GM19023 (cell line): Measurements from ENCODE around the gene CIC.

Source experiments
- ATAC-seq: cut with Tn5 transposase; IDR thresholded peaks from one replicate; pipeline ENCODE4 v1.9.1; 2021; ENCODE audit warnings: mild to moderate bottlenecking, moderate library complexity; ENCODE audit not compliant: unreplicated experiment

CIC gene

GRCh38 chr19:42275103-42275502, 6.1 kb downstream of the CIC start:
- ATAC-seq: no peak

- no peak for ATAC-seq
These were observed 6.5 kb downstream of the CIC start for GRCh38 chr19:42275517-42275916.

GRCh38 chr19:42276284-42276683, 7.2 kb downstream of the CIC start:
- no peak for ATAC-seq

- no peak for ATAC-seq
These were observed 7.8 kb downstream of the CIC start for GRCh38 chr19:42276821-42277220.

GRCh38 chr19:42277821-42278451, 8.9 kb downstream of the CIC start:
- ATAC-seq: no peak

- ATAC-seq: no peak
These were observed 9.6 kb downstream of the CIC start for GRCh38 chr19:42278452-42279154.

GRCh38 chr19:42279155-42279901, 10.3 kb downstream of the CIC start:
- ATAC-seq: no peak

GRCh38 chr19:42279902-42280814, 11.1 kb downstream of the CIC start:
- ATAC-seq: peak; percentile 41

- ATAC-seq: no peak
These were observed 11.7 kb downstream of the CIC start for GRCh38 chr19:42280815-42281145.

GRCh38 chr19:42281146-42281826, 12.2 kb downstream of the CIC start:
- no peak for ATAC-seq

- no peak for ATAC-seq
These were observed 13.0 kb downstream of the CIC start for GRCh38 chr19:42281827-42282762.

GRCh38 chr19:42282819-42283187, 13.8 kb downstream of the CIC start:
- no peak for ATAC-seq

GRCh38 chr19:42283188-42284065, 14.4 kb downstream of the CIC start:
- ATAC-seq: peak; percentile 49

- peak; percentile 24 for ATAC-seq
These were observed 15.0 kb downstream of the CIC start for GRCh38 chr19:42284066-42284501.

GRCh38 chr19:42284591-42285341, 15.7 kb downstream of the CIC start:
- no peak for ATAC-seq

GRCh38 chr19:42285541-42285941, 16.5 kb downstream of the CIC start:
- ATAC-seq: no peak

- no peak for ATAC-seq
These were observed 16.9 kb downstream of the CIC start for GRCh38 chr19:42285988-42286348.
